SU-DHL-6 (cell line): Measurements from ENCODE around the gene TOP1.

Source experiments
- H2AFZ ChIP-seq: fragments of 200-600 bp; sonication (generic); 2 replicates; pipeline ENCODE4 v1.6.1; 2014; ENCODE audit warnings: low read depth, mild to moderate bottlenecking, moderate library complexity, mixed read lengths, antibody characterized with exemption, low read length; ENCODE audit not compliant: severe bottlenecking
- H3F3A ChIP-seq: fragments of 200-600 bp; shearing (Covaris generic); 2 replicates; pipeline ENCODE4 v1.6.0; 2016; ENCODE audit warnings: antibody characterized with exemption, mild to moderate bottlenecking; ENCODE audit not compliant: insufficient read depth
- H3K27ac ChIP-seq: fragments of 200-600 bp; sonication (generic); 2 replicates; pipeline ENCODE4 v1.5.1; 2016; ENCODE audit warnings: low read depth, mild to moderate bottlenecking, low read length, moderate library complexity, mixed read lengths
- H3K27me3 ChIP-seq: fragments of 200-600 bp; sonication (generic), shearing (Covaris generic); 2 replicates; pipeline ENCODE4 v1.6.0; 2014; ENCODE audit warnings: mild to moderate bottlenecking, low read length
- H3K36me3 ChIP-seq: fragments of 200-600 bp; sonication (generic); 2 replicates; pipeline ENCODE4 v1.6.1; 2014; ENCODE audit warnings: mild to moderate bottlenecking, low read length, mixed read lengths
- H3K4me2 ChIP-seq: fragments of 300-600, 200-600 bp; shearing (Covaris generic), sonication (generic); 2 replicates; pipeline ENCODE4 v1.6.0; 2014; ENCODE audit warnings: low read length, low read depth, mild to moderate bottlenecking; ENCODE audit not compliant: poor library complexity, severe bottlenecking
- H3K4me3 ChIP-seq: fragments of 200-600 bp; sonication (generic); 2 replicates; pipeline ENCODE4 v1.5.1; 2014; ENCODE audit warnings: antibody characterized with exemption, low read length, mild to moderate bottlenecking, mixed read lengths; ENCODE audit not compliant: insufficient read depth, poor library complexity, severe bottlenecking
- H3K79me2 ChIP-seq: fragments of 200-600 bp; sonication (generic); 2 replicates; pipeline ENCODE4 v1.6.1; 2014; ENCODE audit warnings: mild to moderate bottlenecking, low read length, moderate library complexity; ENCODE audit not compliant: insufficient read depth
- H3K9ac ChIP-seq: fragments of 200-600 bp; sonication (generic); 2 replicates; pipeline ENCODE4 v1.7.0; 2014; ENCODE audit warnings: mild to moderate bottlenecking, low read length
- H3K9me2 ChIP-seq: fragments of 200-600 bp; sonication (generic); replicated peaks from 2 replicates; pipeline ENCODE4 v1.6.1; 2014; ENCODE audit warnings: low read length; ENCODE audit not compliant: insufficient read depth
- H3K9me3 ChIP-seq: fragments of 200-600 bp; sonication (generic); 2 replicates; pipeline ENCODE4 v1.6.1; 2014; ENCODE audit warnings: low read length, mixed read lengths; ENCODE audit not compliant: insufficient read depth
- H4K20me1 ChIP-seq: fragments of 200-600 bp; sonication (generic); 2 replicates; pipeline ENCODE4 v1.6.1; 2014; ENCODE audit warnings: low read depth, mild to moderate bottlenecking, antibody characterized with exemption, low read length, moderate library complexity, mixed read lengths
- EZH2phosphoT487 ChIP-seq: fragments of 200-600 bp; sonication (generic), shearing (Covaris generic); conservative IDR thresholded peaks from 2 replicates; pipeline ENCODE4 v1.6.1; 2018; ENCODE audit warnings: mild to moderate bottlenecking, antibody characterized with exemption, low read length, moderate library complexity, mixed read lengths
- TF ChIP-seq, protein P1 (sequence below): fragments of 200-600 bp; sonication (generic); IDR thresholded peaks from one replicate; pipeline ENCODE4 v1.5.1; 2017; ENCODE audit warnings: antibody characterized with exemption, mild to moderate bottlenecking, low read length, moderate library complexity; ENCODE audit not compliant: insufficient read depth, poor library complexity, severe bottlenecking

The TOP1 gene

GRCh38 chr20:41158082-41158625 lies 129.5 kb downstream of the TOP1 start:
- Histone ChIP-seq H4K20me1 (peaks cover 6% of the 10 kb centered on the region; the same call in 1 of the 2 replicates), H3K36me3 (no peaks in the 10 kb centered on the region), H3K79me2 (peaks cover 24% of the 10 kb centered on the region; the same call in 1 of the 2 replicates), H3K4me2 (no peak overlapping the region), H3K9ac (no peak overlapping the region), H3K9me2 (no peaks in the 10 kb centered on the region), H3K4me3 (no peak overlapping the region), H3K9me3 (no peaks in the 10 kb centered on the region), H3F3A (no peaks in the 10 kb centered on the region), H3K27me3 (no peaks in the 10 kb centered on the region), H2AFZ (no peak overlapping the region), H3K27ac (no peak overlapping the region)
- TF ChIP-seq, protein P1, sequence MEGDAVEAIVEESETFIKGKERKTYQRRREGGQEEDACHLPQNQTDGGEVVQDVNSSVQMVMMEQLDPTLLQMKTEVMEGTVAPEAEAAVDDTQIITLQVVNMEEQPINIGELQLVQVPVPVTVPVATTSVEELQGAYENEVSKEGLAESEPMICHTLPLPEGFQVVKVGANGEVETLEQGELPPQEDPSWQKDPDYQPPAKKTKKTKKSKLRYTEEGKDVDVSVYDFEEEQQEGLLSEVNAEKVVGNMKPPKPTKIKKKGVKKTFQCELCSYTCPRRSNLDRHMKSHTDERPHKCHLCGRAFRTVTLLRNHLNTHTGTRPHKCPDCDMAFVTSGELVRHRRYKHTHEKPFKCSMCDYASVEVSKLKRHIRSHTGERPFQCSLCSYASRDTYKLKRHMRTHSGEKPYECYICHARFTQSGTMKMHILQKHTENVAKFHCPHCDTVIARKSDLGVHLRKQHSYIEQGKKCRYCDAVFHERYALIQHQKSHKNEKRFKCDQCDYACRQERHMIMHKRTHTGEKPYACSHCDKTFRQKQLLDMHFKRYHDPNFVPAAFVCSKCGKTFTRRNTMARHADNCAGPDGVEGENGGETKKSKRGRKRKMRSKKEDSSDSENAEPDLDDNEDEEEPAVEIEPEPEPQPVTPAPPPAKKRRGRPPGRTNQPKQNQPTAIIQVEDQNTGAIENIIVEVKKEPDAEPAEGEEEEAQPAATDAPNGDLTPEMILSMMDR = no peak
- TF ChIP-seq EZH2phosphoT487 = no peak

DNA sequence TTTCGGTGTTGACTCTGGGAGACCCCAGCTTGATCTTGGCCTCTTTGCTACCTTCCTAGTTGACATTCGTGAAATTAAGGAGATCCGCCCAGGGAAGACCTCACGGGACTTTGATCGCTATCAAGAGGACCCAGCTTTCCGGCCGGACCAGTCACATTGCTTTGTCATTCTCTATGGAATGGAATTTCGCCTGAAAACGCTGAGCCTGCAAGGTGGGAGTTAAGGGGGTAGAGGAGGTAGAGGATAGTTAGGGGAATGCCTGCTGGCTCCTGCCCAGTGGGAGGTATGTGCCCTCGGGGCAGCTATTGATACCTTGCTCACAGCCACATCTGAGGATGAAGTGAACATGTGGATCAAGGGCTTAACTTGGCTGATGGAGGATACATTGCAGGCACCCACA lies 130.9 kb downstream of the TOP1 start:
- Histone ChIP-seq H3K9me3 (no peaks in the 10 kb centered on the region), H3K9me2 (no peaks in the 10 kb centered on the region), H3K9ac (no peak overlapping the region), H3F3A (no peaks in the 10 kb centered on the region), H3K79me2 (peaks cover 17% of the 10 kb centered on the region; the same call in 1 of the 2 replicates), H3K4me2 (no peak overlapping the region), H3K36me3 (no peaks in the 10 kb centered on the region), H4K20me1 (peaks cover 4% of the 10 kb centered on the region; the same call in 1 of the 2 replicates), H3K27me3 (no peaks in the 10 kb centered on the region), H3K4me3 (no peak overlapping the region), H2AFZ (no peak overlapping the region), H3K27ac (no peak overlapping the region)
- TF ChIP-seq EZH2phosphoT487 = no peak
- TF ChIP-seq, protein P1 = no peak

GRCh38 chr20:41160686-41161085 lies 132.1 kb downstream of the TOP1 start:
- Histone ChIP-seq H2AFZ (no peak overlapping the region), H3K36me3 (no peaks in the 10 kb centered on the region), H3K27me3 (no peaks in the 10 kb centered on the region), H3K9me3 (no peaks in the 10 kb centered on the region), H3K9ac (no peak overlapping the region), H4K20me1 (peaks cover 4% of the 10 kb centered on the region; the same call in 1 of the 2 replicates), H3K4me3 (no peak overlapping the region), H3K4me2 (no peak overlapping the region), H3K79me2 (peaks cover 14% of the 10 kb centered on the region; the same call in 1 of the 2 replicates), H3K27ac (no peak overlapping the region), H3F3A (no peaks in the 10 kb centered on the region), H3K9me2 (no peaks in the 10 kb centered on the region)
- no peak for TF ChIP-seq EZH2phosphoT487
- TF ChIP-seq, protein P1 = no peak
